Activated naive CD4-positive, alpha-beta T cell treated with Interleukin-2 at 50 U/mL for 16 hours (primary cell): ENCODE results near the gene MARCHF3.
"Not testable (repeated sequence)": the region's sequence is repeated elsewhere in the genome, so short reads cannot be mapped to it uniquely, and the experiment has no call there.

Experiments
- DNase-seq: peaks from one replicate; pipeline ENCODE4 v3.0.0-alpha.2; 2020

Gene MARCHF3

DNA sequence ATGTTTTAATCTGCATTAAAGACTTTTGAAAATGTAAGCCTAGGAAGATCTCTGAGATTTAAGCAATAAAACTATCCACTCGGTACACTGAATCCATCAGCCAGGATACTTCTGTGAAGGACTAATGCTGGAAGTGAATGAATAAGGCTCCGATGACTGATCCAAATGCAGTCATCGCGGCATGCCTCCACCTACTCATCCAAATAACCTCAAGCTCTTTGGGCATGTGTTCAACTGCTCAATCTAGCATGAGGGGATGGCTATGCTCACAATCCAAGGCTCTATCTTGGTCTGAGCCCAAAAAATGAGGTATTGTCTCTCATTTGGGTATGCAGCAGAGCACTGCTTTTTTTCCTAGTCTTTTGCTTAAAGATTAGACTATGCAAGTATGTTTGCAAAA is 19.2 kb downstream of the MARCHF3 start:
- DNase-seq, result no peak

DNA sequence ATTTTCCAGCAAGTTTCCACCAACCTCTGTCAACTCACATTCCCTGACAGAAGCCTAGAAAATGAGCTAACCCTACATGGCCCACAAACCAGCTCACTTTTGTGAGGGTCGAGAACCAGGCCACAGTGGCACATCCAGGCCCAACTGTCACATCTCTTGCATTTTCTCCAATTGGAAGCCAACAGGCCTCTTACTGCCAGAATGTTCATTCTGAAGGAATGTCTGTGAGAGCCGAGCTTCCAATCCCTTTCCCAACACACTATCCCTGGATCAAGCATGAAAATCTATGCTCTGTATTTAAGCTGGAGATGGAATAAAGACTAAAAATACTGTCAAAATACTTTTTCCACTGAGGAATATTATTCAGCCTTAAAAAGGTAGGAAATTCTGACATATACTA is 20.0 kb downstream of the MARCHF3 start:
- no peak for DNase-seq

GRCh38 chr5:127009784-127010183 is 20.6 kb downstream of the MARCHF3 start:
- DNase-seq, result no peak

- no peak for DNase-seq
These were observed 21.9 kb downstream of the MARCHF3 start for GRCh38 chr5:127008300-127008975.

DNA sequence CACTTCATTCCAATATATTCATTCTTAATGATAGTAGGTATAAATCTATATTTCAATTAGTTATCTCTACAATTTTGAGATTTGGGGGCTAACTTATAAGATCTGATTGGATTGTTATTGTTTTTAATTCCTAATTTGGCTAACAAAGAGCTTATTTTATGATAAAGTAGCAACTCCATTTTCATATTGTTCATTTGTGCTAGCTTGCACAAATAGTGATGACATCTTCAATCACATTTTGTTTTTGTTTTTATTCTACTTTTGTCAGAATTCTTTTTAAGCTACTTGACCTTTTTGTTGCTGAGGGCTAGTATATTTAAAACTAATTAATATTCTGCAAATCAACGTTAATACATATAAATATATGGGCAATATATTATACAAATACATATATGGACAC is 22.8 kb downstream of the MARCHF3 start:
- no peak for DNase-seq

DNA sequence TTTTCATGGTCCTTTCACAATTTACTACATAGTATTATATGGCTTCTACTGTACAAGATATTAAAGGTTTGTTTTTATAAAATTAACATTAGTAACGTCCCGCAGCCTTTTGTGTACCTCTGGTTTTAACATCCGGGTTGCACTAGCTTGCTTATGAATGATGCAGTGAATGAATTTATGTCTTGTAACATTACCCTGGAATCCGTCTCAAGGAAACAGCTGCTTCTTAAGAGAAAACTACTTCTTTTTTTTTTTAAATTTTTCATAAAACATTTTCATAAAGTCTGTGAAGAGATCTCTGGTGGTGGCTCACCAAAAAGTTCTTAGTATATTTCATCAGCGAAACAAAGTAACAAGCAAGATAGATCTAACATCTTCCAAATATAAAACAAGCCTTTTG is 23.6 kb downstream of the MARCHF3 start:
- no peak for DNase-seq

DNA sequence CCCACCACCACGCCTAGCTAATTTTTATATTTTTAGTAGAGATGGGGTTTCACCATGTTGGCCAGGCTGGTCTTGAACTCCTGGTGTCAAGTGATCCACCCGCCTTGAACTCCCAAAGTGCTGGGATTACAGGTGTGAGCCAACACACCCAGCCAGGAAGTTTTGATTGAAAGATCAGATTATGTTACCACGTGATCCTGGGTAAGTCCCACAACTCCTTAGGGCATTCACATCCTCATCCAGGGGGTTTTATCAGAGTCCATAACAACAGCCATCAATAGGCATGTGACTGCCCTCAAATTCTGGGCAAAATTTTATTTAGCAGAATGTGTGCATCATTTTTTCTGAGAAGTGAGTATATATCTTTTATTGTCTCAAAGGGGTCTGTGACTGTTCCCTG is 25.1 kb downstream of the MARCHF3 start:
- not testable (repeated sequence) for DNase-seq

DNA sequence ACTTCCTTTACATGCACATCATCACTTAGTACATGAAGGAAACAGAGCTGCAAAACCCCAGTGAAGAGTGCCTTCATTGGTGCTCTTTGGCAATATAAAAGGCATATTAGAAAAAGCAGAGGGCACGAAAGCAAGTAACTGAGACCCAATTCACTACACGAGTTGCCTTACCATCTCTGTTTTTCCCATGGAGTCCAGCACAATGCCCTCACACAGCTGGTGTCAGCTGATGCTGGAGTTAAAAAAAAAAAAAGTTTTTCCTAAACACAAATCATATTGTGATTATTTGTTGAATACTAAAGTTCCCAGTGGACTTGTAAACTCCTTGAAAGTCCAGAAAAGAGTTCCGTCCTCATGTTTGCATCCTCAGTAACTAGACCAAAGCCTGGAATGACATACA is 25.6 kb downstream of the MARCHF3 start:
- no peak for DNase-seq

DNA sequence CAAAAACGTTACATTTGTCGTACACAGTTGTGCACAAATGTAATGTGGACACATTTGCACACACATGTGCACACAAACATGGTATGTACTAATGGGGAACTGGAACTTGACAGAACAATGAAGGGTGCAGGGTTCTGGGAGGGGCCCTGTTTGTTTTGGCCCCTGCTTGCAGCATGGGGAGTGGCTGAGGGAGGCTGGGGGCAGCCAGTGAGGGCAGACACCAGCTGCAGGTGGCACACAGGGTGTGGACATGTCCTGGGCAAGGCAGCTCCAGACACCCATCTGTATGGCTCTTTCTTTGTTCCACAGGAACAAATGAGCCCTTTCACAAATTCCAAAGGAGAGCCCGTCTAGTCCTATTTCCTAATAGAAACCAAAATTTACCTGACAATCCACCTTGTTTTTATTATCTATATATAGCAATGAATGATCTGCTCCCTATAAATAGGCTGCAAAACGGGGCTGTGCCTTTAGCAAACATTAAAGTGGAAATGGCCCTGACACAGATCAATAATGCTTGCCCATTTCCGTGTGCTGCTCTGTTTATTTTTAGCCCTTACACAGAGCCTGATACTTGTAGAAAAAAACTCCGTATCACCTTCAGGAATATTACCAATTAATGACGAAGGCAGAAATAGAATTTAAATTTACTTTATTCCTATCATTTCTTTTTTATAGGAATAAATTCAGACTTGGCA is 26.4 kb downstream of the MARCHF3 start:
- no peak for DNase-seq

- DNase-seq, result no peak
These were observed 28.0 kb downstream of the MARCHF3 start for GRCh38 chr5:127002390-127002789.

DNA sequence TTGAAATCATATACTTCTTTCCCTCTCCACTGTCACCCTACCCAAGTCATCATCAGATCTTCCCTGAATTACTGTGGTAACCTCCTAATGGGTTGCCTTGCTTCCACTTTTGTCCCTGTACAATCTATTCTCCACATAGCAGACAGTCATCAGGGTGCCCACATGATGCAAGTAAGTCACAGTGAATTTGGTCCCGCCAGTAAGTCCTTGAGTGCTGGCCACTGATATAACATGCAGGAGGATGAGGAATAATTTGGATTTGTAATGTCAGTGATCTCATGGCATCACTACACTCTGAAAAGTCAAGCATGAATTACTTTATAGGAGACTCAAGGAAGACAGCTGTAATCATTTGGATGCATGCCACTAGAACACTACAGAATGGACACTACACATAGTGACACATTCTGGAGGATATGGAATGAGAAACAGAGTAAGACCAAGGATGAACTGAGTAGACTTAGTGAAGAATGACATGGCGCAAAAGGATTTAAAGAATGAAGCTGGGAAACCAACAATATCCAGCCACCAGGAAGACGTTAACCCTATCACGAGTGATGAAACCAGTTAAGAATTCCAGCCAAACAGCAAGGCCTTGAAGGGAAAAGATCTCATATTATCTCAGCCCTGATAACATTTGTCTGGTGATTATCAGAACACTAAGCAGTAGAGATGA is 28.6 kb downstream of the MARCHF3 start:
- DNase-seq, result no peak

DNA sequence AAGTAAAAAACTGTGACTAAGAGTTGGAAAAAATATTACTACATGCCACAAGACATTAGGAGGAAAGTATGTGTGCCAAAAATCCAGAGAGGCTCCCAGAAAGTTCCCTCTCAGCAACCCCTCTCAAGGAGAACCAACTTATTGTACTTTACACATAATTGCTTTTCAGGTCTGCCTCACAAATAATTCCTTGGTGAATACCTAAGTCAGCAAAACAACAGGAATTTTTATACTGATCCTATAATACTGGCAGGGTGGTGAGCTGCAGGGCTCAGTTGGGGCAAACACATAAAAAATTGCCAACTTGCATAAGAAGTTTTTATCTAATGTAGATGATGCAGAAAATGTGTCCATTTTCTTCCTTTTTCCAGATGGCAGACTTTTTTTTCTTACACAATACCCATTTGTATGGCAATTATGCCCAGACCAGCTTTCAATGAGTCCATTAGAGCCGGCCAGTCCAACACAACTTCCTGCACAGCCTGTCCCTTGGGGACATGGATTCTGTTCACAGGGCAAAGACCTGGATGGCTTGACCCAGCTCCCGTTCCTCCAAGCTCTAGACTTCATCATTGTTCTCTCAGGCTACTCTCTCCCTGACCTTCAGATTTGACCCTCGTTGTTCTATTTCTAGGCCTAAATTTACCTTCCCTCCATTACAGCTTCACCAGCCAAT is 31.3 kb downstream of the MARCHF3 start:
- no peak for DNase-seq

DNA sequence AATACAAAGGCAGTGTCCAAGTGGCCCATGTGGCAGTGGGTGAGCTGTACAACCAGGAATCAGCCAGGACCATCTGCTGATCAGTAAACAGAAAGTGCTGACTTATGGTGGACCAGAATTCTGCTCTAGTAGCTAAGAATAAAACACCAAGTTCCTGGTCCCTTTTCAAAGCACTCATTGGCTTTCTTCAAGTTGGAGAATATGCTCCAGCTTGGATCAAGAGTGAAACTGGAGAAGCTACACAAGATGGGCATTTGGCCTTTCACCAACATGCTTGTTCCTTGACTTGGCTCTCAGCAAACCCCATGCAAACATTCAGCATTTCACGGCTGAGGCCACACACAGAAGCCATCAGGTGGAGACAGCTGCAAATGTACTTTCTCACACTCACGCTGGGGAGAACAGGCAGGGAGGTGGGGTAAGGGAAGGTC is 32.1 kb downstream of the MARCHF3 start:
- no peak for DNase-seq

DNA sequence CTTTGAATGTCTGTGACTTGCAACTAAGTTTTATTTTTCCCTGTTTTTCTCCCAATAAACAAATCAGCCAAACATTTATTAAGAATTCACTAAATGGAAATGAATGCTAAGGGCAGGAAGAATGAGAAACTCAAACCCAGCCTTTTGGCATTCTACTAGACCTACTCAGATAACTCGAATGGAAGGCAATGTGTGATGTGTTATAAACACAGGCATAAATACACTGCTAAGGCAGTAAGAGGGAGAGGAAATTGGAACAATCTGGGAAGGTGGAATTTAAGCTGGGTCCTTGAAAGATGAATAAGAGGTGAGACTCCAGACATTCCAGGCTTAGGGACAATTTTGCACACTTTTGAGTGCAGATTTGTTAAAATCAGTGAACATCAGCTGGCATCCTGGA is 34.7 kb downstream of the MARCHF3 start:
- no peak for DNase-seq

- no peak for DNase-seq
These were observed 35.3 kb downstream of the MARCHF3 start for GRCh38 chr5:126995039-126995438.

- DNase-seq, result no peak
These were observed 35.9 kb downstream of the MARCHF3 start for GRCh38 chr5:126994485-126994884.

DNA sequence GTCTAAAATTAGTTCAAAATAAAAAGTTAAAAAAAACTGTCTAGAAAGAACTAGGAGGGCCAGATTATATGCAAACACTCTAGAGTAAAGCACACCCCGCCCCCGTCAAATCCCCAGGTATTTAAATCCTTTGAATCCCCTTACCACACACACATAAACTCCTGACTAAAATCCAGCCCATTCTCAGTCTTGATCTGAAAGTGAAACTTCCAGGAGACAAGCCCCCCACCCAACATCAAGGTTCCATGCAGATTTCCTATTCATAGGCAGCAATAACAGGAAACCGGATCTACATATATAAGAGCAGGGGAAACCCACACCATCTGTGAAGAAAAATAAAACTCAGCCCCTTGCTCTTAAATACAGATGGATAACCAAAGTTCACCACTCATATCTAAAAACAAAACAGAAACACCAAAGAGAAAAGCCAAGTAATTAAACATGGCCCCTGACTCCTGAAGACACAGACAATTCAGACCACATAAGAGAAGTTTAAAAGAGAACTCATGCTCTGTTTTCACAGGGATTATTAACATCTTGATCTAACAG is 42.3 kb downstream of the MARCHF3 start:
- DNase-seq, result peak; percentile 6

DNA sequence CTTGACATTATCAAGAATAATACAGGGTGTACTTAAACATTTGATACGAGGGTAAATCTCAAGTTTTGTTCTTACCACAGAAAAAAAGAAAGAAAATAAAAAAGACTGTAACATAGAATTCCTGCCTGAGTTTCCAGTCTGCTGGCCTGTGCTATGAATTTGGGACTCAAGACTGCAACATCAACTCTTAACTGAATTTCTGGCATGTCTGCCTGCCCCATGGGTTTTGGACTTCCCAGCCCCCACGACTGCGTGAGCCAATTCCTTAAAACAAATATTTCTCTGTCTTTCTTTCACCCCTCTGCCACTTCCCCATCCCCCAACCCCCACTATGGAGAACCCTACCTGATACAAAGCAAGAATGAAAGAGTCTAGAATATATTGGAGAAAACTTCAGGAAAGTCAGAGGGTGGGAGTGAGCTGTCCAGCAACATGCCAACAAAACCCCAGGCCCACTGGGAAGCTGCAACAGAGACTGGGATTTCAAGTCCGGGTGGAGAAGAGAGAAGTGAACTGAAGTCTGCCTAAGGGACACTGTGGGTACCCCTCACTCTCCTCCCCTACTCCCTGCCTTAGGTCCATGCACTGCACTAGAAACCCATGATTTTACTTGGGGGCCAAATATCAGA is 43.0 kb downstream of the MARCHF3 start:
- DNase-seq, result no peak

DNA sequence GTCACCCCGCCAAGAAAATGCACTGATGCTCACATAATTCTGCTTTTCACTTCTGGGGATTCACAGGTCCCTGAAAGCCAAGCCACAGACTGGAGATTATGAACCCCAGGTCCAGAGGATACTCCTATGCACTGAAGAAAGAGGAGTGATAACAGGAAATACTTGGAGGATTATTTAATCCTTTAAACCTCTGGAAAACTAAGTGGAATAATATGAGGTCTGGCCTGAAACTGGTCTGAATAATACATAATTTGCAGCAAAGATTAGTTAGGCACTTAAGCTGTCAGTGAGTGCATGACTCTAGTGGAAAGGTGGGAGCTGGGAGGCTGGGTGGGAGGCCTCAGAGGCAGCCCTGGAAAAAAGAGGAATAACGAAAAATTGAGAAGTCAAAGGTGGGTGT is 45.7 kb downstream of the MARCHF3 start:
- no peak for DNase-seq

- no peak for DNase-seq
These were observed 46.5 kb downstream of the MARCHF3 start for GRCh38 chr5:126983874-126984266.

GRCh38 chr5:126982926-126983873 is 47.2 kb downstream of the MARCHF3 start:
- DNase-seq, result no peak

- DNase-seq, result no peak
These were observed 48.2 kb downstream of the MARCHF3 start for GRCh38 chr5:126982202-126982601.
